Left lobe of liver (tissue), 1 donor: Measurements from ENCODE around the gene BTN3A1. TPM values are rescaled to one million over a fixed set of nuclear protein-coding genes. Genes with fewer than 3 reads are reported as not detected.

Source experiments
- total RNA-seq: library from RNA; stranded (reverse); gene quantifications from one replicate; pipeline ENCODE4 v1.2.1, GENCODE V29; 2021
- donor health status: DM: no; HTN: yes; CAD: no.

Gene BTN3A1
- total RNA-seq, 1 donor from 2014 or later = 9.5 TPM

Other genes starting within 250 kb of the BTN3A1 start
- gene BTN3A2, start 37.1 kb upstream of the BTN3A1 start, total RNA-seq = 19.3 TPM
- 3.0 TPM for gene BTN2A2, start 19.2 kb upstream of the BTN3A1 start, total RNA-seq
- 12.4 TPM for gene BTN3A3, start 38.2 kb downstream of the BTN3A1 start, total RNA-seq
- gene BTN2A1, start 55.7 kb downstream of the BTN3A1 start, total RNA-seq = 5.0 TPM
- gene BTN1A1, start 98.0 kb downstream of the BTN3A1 start, total RNA-seq = not detected
- 4.7 TPM for gene HMGN4, start 136.1 kb downstream of the BTN3A1 start, total RNA-seq
- gene ABT1, start 194.7 kb downstream of the BTN3A1 start, total RNA-seq = 7.3 TPM